Mesendoderm (in vitro differentiated cells): ENCODE measurements around the gene ABCB9.

Source experiments
- DNase-seq: peaks from one replicate; pipeline ENCODE4 v3.0.0; 2013
- H2AK5ac ChIP-seq: 2 replicates; pipeline ENCODE4 v1.6.1; 2013; ENCODE audit warnings: low read length, inconsistent platforms
- H2BK120ac ChIP-seq: 2 replicates; pipeline ENCODE4 v1.6.1; 2013; ENCODE audit warnings: low read depth, mild to moderate bottlenecking, low read length, moderate library complexity, mixed read lengths
- H2BK15ac ChIP-seq: replicated peaks from 2 replicates; pipeline ENCODE4 v1.6.1; 2013; ENCODE audit warnings: low read depth, mild to moderate bottlenecking, moderate library complexity
- H2BK5ac ChIP-seq: 2 replicates; pipeline ENCODE4 v1.6.1; 2013; ENCODE audit warnings: low read length, inconsistent platforms
- H3K18ac ChIP-seq: 2 replicates; pipeline ENCODE4 v1.6.1; 2013; ENCODE audit warnings: mild to moderate bottlenecking, low read length, mixed read lengths
- H3K23ac ChIP-seq: one replicate; pipeline ENCODE4 v1.6.1; 2013; ENCODE audit warnings: low read length
- H3K27ac ChIP-seq: 2 replicates; pipeline ENCODE4 v1.5.1; 2013; ENCODE audit warnings: low read depth, mild to moderate bottlenecking, inconsistent platforms, low read length, moderate library complexity
- H3K27me3 ChIP-seq: 2 replicates; pipeline ENCODE4 v1.6.1; 2013; ENCODE audit warnings: low read length, control low read depth, mild to moderate bottlenecking, inconsistent platforms; ENCODE audit not compliant: insufficient read depth, poor library complexity
- H3K36me3 ChIP-seq: 2 replicates; pipeline ENCODE4 v1.6.1; 2013; ENCODE audit warnings: low read length, inconsistent platforms; ENCODE audit not compliant: control insufficient read depth, insufficient read depth
- H3K4ac ChIP-seq: one replicate; pipeline ENCODE4 v1.6.1; 2013; ENCODE audit warnings: low read depth, mild to moderate bottlenecking, low read length, moderate library complexity
- H3K4me1 ChIP-seq: 2 replicates; pipeline ENCODE4 v1.6.1; 2013; ENCODE audit warnings: low read depth, low read length, inconsistent platforms; ENCODE audit not compliant: control insufficient read depth
- H3K4me2 ChIP-seq: 2 replicates; pipeline ENCODE4 v1.6.1; 2013; ENCODE audit warnings: low read length
- H3K4me3 ChIP-seq: 2 replicates; pipeline ENCODE4 v1.5.1; 2013; ENCODE audit warnings: mild to moderate bottlenecking, low read length
- H3K56ac ChIP-seq: one replicate; pipeline ENCODE4 v1.6.1; 2013; ENCODE audit warnings: low read length
- H3K79me1 ChIP-seq: 2 replicates; pipeline ENCODE4 v1.6.1; 2013; ENCODE audit warnings: low read length, inconsistent platforms
- H3K79me2 ChIP-seq: 2 replicates; pipeline ENCODE4 v1.6.1; 2013; ENCODE audit warnings: mild to moderate bottlenecking, low read length; ENCODE audit not compliant: control insufficient read depth, insufficient read depth
- H3K9ac ChIP-seq: 2 replicates; pipeline ENCODE4 v1.6.1; 2013; ENCODE audit warnings: low read length, inconsistent platforms
- H4K5ac ChIP-seq: one replicate; pipeline ENCODE4 v1.6.1; 2013; ENCODE audit warnings: low read length
- H4K8ac ChIP-seq: one replicate; pipeline ENCODE4 v1.6.1; 2013; ENCODE audit warnings: low read depth, mild to moderate bottlenecking, control low read depth, low read length, moderate library complexity
- WGBS: extraction: QIAGEN DNeasy Blood & Tissue Kit; methylation state at CpG from one replicate; pipeline ENCODE4 v1.1.7; 2013; ENCODE audit warnings: low lambda C conversion rate, missing lambda C conversion rate; ENCODE audit not compliant: insufficient coverage; ENCODE audit errors: extremely low coverage; 5-methylcytosine and 5-hydroxymethylcytosine counted together

ABCB9 gene

DNA sequence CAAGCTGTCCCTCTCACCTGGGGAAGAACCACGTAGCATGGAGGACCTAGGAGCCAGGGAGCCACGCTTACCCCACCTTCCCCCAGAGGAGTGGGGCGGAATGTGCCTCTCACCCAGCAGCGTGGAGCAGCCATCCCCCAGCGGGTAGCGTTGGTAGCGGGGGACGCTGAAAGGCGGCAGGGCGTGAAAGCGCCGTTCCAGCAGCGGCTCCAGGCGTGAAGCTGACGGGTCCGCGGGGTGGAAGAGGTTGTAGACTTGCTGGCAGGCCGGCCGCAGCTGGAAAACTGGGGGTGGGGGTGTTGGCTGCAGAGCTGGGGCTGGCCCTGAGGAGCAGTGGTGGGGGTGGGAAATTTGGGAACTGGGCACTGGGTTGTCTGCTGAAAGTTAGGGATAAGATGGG, 26.1 kb upstream of the ABCB9 start:
- Histone ChIP-seq H4K5ac (no peak overlapping the region), H3K9ac (no peak overlapping the region), H2BK5ac (no peak overlapping the region), H3K23ac (no peak overlapping the region), H3K27ac (no peak overlapping the region), H3K56ac (no peak overlapping the region), H3K18ac (no peak overlapping the region), H2BK120ac (no peak overlapping the region), H3K27me3 (no peaks in the 10 kb centered on the region), H3K79me1 (no peaks in the 10 kb centered on the region), H3K4me3 (no peak overlapping the region), H3K4ac (no peak overlapping the region), H2AK5ac (no peak overlapping the region), H3K4me2 (no peak overlapping the region), H3K79me2 (no peaks in the 10 kb centered on the region), H3K4me1 (no peaks in the 10 kb centered on the region), H2BK15ac (no peak overlapping the region), H4K8ac (no peak overlapping the region), H3K36me3 (no peaks in the 10 kb centered on the region)
- WGBS, result no CpG with 5 or more reads among the region's 19 CpGs
- no peak for DNase-seq

DNA sequence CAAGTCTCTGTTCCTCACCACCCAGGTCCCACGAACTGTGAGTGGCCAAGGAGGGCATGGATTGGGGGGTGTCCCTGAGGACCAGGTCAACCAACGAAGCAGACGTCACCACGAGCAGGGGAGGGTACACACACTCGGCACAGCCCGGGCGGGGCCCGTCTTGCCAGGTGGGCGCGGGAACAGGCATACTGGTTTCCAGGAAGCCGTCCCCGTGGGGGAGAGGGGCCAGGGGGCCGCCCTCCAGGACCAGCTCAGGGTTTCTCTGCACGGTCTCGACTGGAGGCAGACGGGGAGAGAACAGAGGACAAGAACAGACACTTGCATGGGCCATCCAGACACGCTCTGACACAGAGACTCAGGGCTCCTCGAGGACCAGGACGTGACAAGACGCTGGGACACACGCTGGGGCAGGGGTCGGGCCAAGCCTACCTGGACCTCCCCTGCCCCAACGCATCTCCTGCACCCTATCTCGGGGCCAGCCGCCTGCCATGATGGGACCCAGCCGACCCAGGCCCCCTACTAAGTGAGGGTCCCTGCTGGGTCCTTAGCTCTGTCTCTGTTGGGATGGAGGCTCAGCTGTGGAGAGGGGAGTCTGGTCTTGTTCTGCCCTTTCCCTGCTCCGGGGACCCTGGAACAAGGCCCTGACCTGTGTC, 25.5 kb upstream of the ABCB9 start:
- H3K23ac ChIP-seq, result no peak overlapping the region
- H3K79me2 ChIP-seq, result no peaks in the 10 kb centered on the region
- no peak overlapping the region for H4K8ac ChIP-seq
- DNase-seq, result no peak
- H2BK120ac ChIP-seq, result no peak overlapping the region
- no peak overlapping the region for H2BK5ac ChIP-seq
- no peak overlapping the region for H3K27ac ChIP-seq
- no peak overlapping the region for H3K56ac ChIP-seq
- no peak overlapping the region for H2AK5ac ChIP-seq
- H3K79me1 ChIP-seq, result no peaks in the 10 kb centered on the region
- H3K36me3 ChIP-seq, result no peaks in the 10 kb centered on the region
- no peak overlapping the region for H3K4me2 ChIP-seq
- no peak overlapping the region for H4K5ac ChIP-seq
- no peak overlapping the region for H2BK15ac ChIP-seq
- no peaks in the 10 kb centered on the region for H3K27me3 ChIP-seq
- H3K9ac ChIP-seq, result no peak overlapping the region
- no CpG with 5 or more reads among the region's 27 CpGs for WGBS
- no peaks in the 10 kb centered on the region for H3K4me1 ChIP-seq
- no peak overlapping the region for H3K4me3 ChIP-seq
- no peak overlapping the region for H3K4ac ChIP-seq
- no peak overlapping the region for H3K18ac ChIP-seq

DNA sequence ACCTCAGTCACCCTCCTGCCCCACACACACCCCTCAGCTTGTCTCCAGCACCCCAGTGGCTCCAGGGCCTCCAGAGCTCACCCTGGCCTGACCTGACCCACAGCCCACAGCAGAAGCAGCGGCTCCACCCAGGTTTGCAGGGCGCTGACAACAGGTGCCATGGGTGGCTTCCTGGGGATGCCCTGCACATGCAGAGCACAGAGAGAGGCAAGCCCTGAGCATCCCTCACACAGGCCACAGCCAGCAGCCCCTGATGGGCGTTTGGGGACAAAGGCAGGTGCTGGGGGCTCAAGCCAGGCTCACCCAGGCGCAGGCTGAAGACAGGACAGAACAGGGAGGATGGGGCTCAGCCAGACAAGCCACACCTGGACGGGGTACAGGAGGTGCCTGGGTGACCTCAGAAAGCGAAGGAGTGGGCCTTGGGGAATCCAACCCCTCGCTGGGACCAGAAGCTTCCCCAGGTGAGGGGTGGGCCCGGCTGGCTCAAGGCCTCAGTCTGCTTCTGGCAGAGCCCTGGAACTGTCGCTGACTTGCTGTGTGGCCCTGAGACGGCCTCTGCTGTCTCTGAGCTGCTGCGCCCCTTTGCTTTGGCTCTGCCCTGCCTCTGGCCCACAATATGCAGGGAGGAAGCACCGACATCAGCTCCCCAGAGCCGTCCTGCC, 24.8 kb upstream of the ABCB9 start:
- Histone ChIP-seq H3K18ac (no peak overlapping the region), H3K36me3 (no peaks in the 10 kb centered on the region), H3K27me3 (no peaks in the 10 kb centered on the region), H3K4me1 (no peaks in the 10 kb centered on the region), H3K79me1 (no peaks in the 10 kb centered on the region), H2BK5ac (no peak overlapping the region), H2BK15ac (no peak overlapping the region), H3K4me3 (no peak overlapping the region), H2AK5ac (no peak overlapping the region), H3K56ac (no peak overlapping the region), H3K4me2 (no peak overlapping the region), H3K27ac (no peak overlapping the region), H3K23ac (no peak overlapping the region), H4K5ac (no peak overlapping the region), H4K8ac (no peak overlapping the region), H2BK120ac (no peak overlapping the region), H3K4ac (no peak overlapping the region), H3K9ac (no peak overlapping the region), H3K79me2 (no peaks in the 10 kb centered on the region)
- WGBS, result no CpG with 5 or more reads among the region's 13 CpGs
- no peak for DNase-seq

GRCh38 chr12:122990561-122990960, 24.3 kb upstream of the ABCB9 start:
- no peaks in the 10 kb centered on the region for H3K79me2 ChIP-seq
- no peak overlapping the region for H3K9ac ChIP-seq
- H3K4me3 ChIP-seq, result no peak overlapping the region
- no peak overlapping the region for H2BK5ac ChIP-seq
- H3K79me1 ChIP-seq, result no peaks in the 10 kb centered on the region
- no peak overlapping the region for H4K8ac ChIP-seq
- H2AK5ac ChIP-seq, result no peak overlapping the region
- no peak overlapping the region for H4K5ac ChIP-seq
- H3K27ac ChIP-seq, result no peak overlapping the region
- H2BK15ac ChIP-seq, result no peak overlapping the region
- no peak overlapping the region for H3K23ac ChIP-seq
- no peak overlapping the region for H3K18ac ChIP-seq
- H3K56ac ChIP-seq, result no peak overlapping the region
- H3K4me1 ChIP-seq, result no peaks in the 10 kb centered on the region
- H3K27me3 ChIP-seq, result no peaks in the 10 kb centered on the region
- H3K36me3 ChIP-seq, result no peaks in the 10 kb centered on the region
- no peak overlapping the region for H2BK120ac ChIP-seq
- H3K4ac ChIP-seq, result no peak overlapping the region
- WGBS, result no CpG with 5 or more reads among the region's 13 CpGs
- no peak overlapping the region for H3K4me2 ChIP-seq
- DNase-seq, result no peak

- H3K4me1 ChIP-seq, result no peaks in the 10 kb centered on the region
- no peak for DNase-seq
- no peak overlapping the region for H2BK5ac ChIP-seq
Observed at GRCh38 chr12:122989874-122990419, 23.7 kb upstream of the ABCB9 start.

More at GRCh38 chr12:122989874-122990419, 23.7 kb upstream of the ABCB9 start:
- Histone ChIP-seq H3K4ac (no peak overlapping the region), H4K8ac (no peak overlapping the region), H2BK15ac (no peak overlapping the region), H3K27me3 (no peaks in the 10 kb centered on the region), H2AK5ac (no peak overlapping the region), H3K36me3 (no peaks in the 10 kb centered on the region), H2BK120ac (no peak overlapping the region), H3K79me1 (no peaks in the 10 kb centered on the region), H3K4me3 (no peak overlapping the region), H3K18ac (no peak overlapping the region), H3K23ac (no peak overlapping the region), H3K4me2 (no peak overlapping the region), H3K9ac (no peak overlapping the region), H3K79me2 (no peaks in the 10 kb centered on the region), H4K5ac (no peak overlapping the region), H3K27ac (no peak overlapping the region), H3K56ac (no peak overlapping the region)
- WGBS, result no CpG with 5 or more reads among the region's 22 CpGs
